Trophoblast cell (in vitro differentiated cells and primary cell): ENCODE results near the gene ADRA2C.

ENCODE experiments used
- DNase-seq, 2 donors: peaks; one replicate each; pipeline ENCODE4 v3.0.0-alpha.2; 2016
- H2AFZ ChIP-seq: 2 replicates; pipeline ENCODE4 v1.6.1; 2013; ENCODE audit warnings: low read length, moderate library complexity, mild to moderate bottlenecking; ENCODE audit not compliant: insufficient read depth, poor library complexity
- H2AK5ac ChIP-seq: 2 replicates; pipeline ENCODE4 v1.6.1; 2013; ENCODE audit warnings: mild to moderate bottlenecking, low read length
- H2BK120ac ChIP-seq: 2 replicates; pipeline ENCODE4 v1.6.1; 2013; ENCODE audit warnings: low read length, mild to moderate bottlenecking, moderate library complexity; ENCODE audit not compliant: insufficient read depth, poor library complexity
- H2BK12ac ChIP-seq: 2 replicates; pipeline ENCODE4 v1.6.1; 2013; ENCODE audit warnings: mild to moderate bottlenecking, low read length, moderate library complexity
- H2BK5ac ChIP-seq: 2 replicates; pipeline ENCODE4 v1.6.1; 2013; ENCODE audit warnings: low read length, low read depth, moderate library complexity, mild to moderate bottlenecking; ENCODE audit not compliant: poor library complexity
- H3K14ac ChIP-seq: 2 replicates; pipeline ENCODE4 v1.6.1; 2013; ENCODE audit warnings: mild to moderate bottlenecking, low read length
- H3K18ac ChIP-seq: 2 replicates; pipeline ENCODE4 v1.6.1; 2013; ENCODE audit warnings: mild to moderate bottlenecking, low read length
- H3K23ac ChIP-seq: 2 replicates; pipeline ENCODE4 v1.6.1; 2013; ENCODE audit warnings: low read length
- H3K27ac ChIP-seq: 2 replicates; pipeline ENCODE4 v1.5.1; 2013; ENCODE audit warnings: low read depth, mild to moderate bottlenecking, inconsistent platforms, low read length, moderate library complexity
- H3K27me3 ChIP-seq: 2 replicates; pipeline ENCODE4 v1.6.1; 2013; ENCODE audit warnings: inconsistent platforms, mild to moderate bottlenecking, low read length, moderate library complexity; ENCODE audit not compliant: insufficient read depth
- H3K36me3 ChIP-seq, 2 experiments: 1 replicate in 1 of 2; 2 replicates in 1 of 2; pipeline ENCODE4 v1.6.1; 2013; ENCODE audit warnings: low read length in 2 of 2, mild to moderate bottlenecking in 2 of 2, moderate library complexity in 1 of 2; ENCODE audit not compliant: insufficient read depth in 2 of 2, control insufficient read depth in 1 of 2
- H3K4ac ChIP-seq: 2 replicates; pipeline ENCODE4 v1.6.1; 2013; ENCODE audit warnings: low read depth, mild to moderate bottlenecking, low read length, moderate library complexity
- H3K4me1 ChIP-seq, 2 experiments: 1 replicate in 1 of 2; 2 replicates in 1 of 2; pipeline ENCODE4 v1.6.1; 2013; ENCODE audit warnings: low read length in 2 of 2, mild to moderate bottlenecking in 2 of 2, moderate library complexity in 1 of 2; ENCODE audit not compliant: insufficient read depth in 2 of 2, control insufficient read depth in 1 of 2
- H3K4me2 ChIP-seq: 2 replicates; pipeline ENCODE4 v1.6.1; 2013; ENCODE audit warnings: inconsistent platforms, mild to moderate bottlenecking, low read length, moderate library complexity
- H3K4me3 ChIP-seq: 2 replicates; pipeline ENCODE4 v1.5.1; 2013; ENCODE audit warnings: mild to moderate bottlenecking, low read depth, low read length, inconsistent platforms
- H3K79me1 ChIP-seq: one replicate; pipeline ENCODE4 v1.6.1; 2013; ENCODE audit warnings: low read length
- H3K79me2 ChIP-seq: 2 replicates; pipeline ENCODE4 v1.6.1; 2013; ENCODE audit warnings: low read length, mild to moderate bottlenecking; ENCODE audit not compliant: control insufficient read depth, insufficient read depth, poor library complexity
- H3K9ac ChIP-seq: 2 replicates; pipeline ENCODE4 v1.6.1; 2013; ENCODE audit warnings: mild to moderate bottlenecking, low read length
- H3K9me3 ChIP-seq: 2 replicates; pipeline ENCODE4 v1.6.1; 2013; ENCODE audit warnings: low read depth, mild to moderate bottlenecking, control low read depth, inconsistent platforms, low read length; ENCODE audit not compliant: insufficient read depth
- H4K12ac ChIP-seq: 2 replicates; pipeline ENCODE4 v1.6.1; 2013; ENCODE audit warnings: low read depth, mild to moderate bottlenecking, low read length, moderate library complexity
- H4K8ac ChIP-seq: 2 replicates; pipeline ENCODE4 v1.6.1; 2013; ENCODE audit warnings: low read depth, mild to moderate bottlenecking, low read length, moderate library complexity
- H4K91ac ChIP-seq: one replicate; pipeline ENCODE4 v1.6.1; 2013; ENCODE audit warnings: low read depth, mild to moderate bottlenecking, low read length, moderate library complexity
- WGBS: extraction: QIAGEN DNeasy Blood & Tissue Kit; methylation state at CpG from one replicate; pipeline ENCODE4 v1.1.7; 2013; ENCODE audit warnings: missing lambda C conversion rate; ENCODE audit not compliant: insufficient read length, insufficient coverage; ENCODE audit errors: extremely low coverage; 5-methylcytosine and 5-hydroxymethylcytosine counted together

Gene ADRA2C

GRCh38 chr4:3741217-3742011, 24.8 kb upstream of the ADRA2C start:
- Histone ChIP-seq H3K36me3 (no peaks in the 10 kb centered on the region), H2BK5ac (no peak overlapping the region), H2BK12ac (no peak overlapping the region), H4K12ac (no peak overlapping the region), H4K8ac (no peak overlapping the region), H2BK120ac (no peak overlapping the region), H3K4me1 (no peaks in the 10 kb centered on the region), H2AFZ (no peak overlapping the region), H3K9me3 (peaks cover 14% of the 10 kb centered on the region), H3K4ac (no peak overlapping the region), H3K9ac (no peak overlapping the region), H3K18ac (no peak overlapping the region), H3K27ac (no peak overlapping the region), H4K91ac (no peak overlapping the region), H3K4me3 (no peak overlapping the region), H3K27me3 (peaks cover 5% of the 10 kb centered on the region), H3K79me1 (no peaks in the 10 kb centered on the region), H3K79me2 (no peaks in the 10 kb centered on the region), H3K4me2 (no peak overlapping the region), H3K14ac (no peak overlapping the region), H3K23ac (no peak overlapping the region), H2AK5ac (no peak overlapping the region)
- WGBS: no CpG with 5 or more reads among the region's 19 CpGs
- DNase-seq: no peak

- Histone ChIP-seq H3K4ac (no peak overlapping the region), H3K9me3 (peaks cover 14% of the 10 kb centered on the region), H2AFZ (no peak overlapping the region), H3K4me2 (no peak overlapping the region), H4K8ac (no peak overlapping the region), H3K27me3 (peaks cover 2% of the 10 kb centered on the region), H3K9ac (no peak overlapping the region), H2BK120ac (no peak overlapping the region), H3K4me3 (no peak overlapping the region), H3K36me3 (no peaks in the 10 kb centered on the region), H3K79me2 (no peaks in the 10 kb centered on the region), H3K4me1 (no peaks in the 10 kb centered on the region), H3K18ac (no peak overlapping the region), H2BK5ac (no peak overlapping the region), H4K91ac (no peak overlapping the region), H3K14ac (no peak overlapping the region), H4K12ac (no peak overlapping the region), H2BK12ac (no peak overlapping the region), H3K79me1 (no peaks in the 10 kb centered on the region), H3K23ac (no peak overlapping the region), H3K27ac (no peak overlapping the region), H2AK5ac (no peak overlapping the region)
- WGBS: no CpG with 5 or more reads among the region's 3 CpGs
- DNase-seq: no peak
Observed at GRCh38 chr4:3742610-3743009, 23.6 kb upstream of the ADRA2C start.

GRCh38 chr4:3744232-3744631, 22.0 kb upstream of the ADRA2C start:
- no CpG with 5 or more reads among the region's 22 CpGs for WGBS
- no peaks in the 10 kb centered on the region for H3K79me2 ChIP-seq
- H3K18ac ChIP-seq: no peak overlapping the region
- no peaks in the 10 kb centered on the region for H3K36me3 ChIP-seq
- H3K4ac ChIP-seq: no peak overlapping the region
- no peak overlapping the region for H3K4me3 ChIP-seq
- no peaks in the 10 kb centered on the region for H3K79me1 ChIP-seq
- no peak overlapping the region for H3K23ac ChIP-seq
- no peaks in the 10 kb centered on the region for H3K4me1 ChIP-seq
- no peak overlapping the region for H2BK120ac ChIP-seq
- H3K4me2 ChIP-seq: no peak overlapping the region
- H3K9ac ChIP-seq: no peak overlapping the region
- H3K9me3 ChIP-seq: peaks cover 14% of the 10 kb centered on the region
- H2AK5ac ChIP-seq: no peak overlapping the region
- no peak overlapping the region for H4K12ac ChIP-seq
- no peak overlapping the region for H3K14ac ChIP-seq
- no peak for DNase-seq
- no peak overlapping the region for H2BK5ac ChIP-seq
- no peak overlapping the region for H2AFZ ChIP-seq
- H4K91ac ChIP-seq: no peak overlapping the region
- H2BK12ac ChIP-seq: no peak overlapping the region
- no peak overlapping the region for H3K27ac ChIP-seq
- H4K8ac ChIP-seq: no peak overlapping the region
- H3K27me3 ChIP-seq: peaks cover 2% of the 10 kb centered on the region

- Histone ChIP-seq H3K23ac (no peak overlapping the region), H3K4ac (no peak overlapping the region), H2AFZ (no peak overlapping the region), H4K8ac (no peak overlapping the region), H4K12ac (no peak overlapping the region), H3K4me2 (no peak overlapping the region), H3K9ac (no peak overlapping the region), H4K91ac (no peak overlapping the region), H3K79me1 (no peaks in the 10 kb centered on the region), H3K79me2 (no peaks in the 10 kb centered on the region), H2BK5ac (no peak overlapping the region), H3K4me3 (no peak overlapping the region), H3K4me1 (no peaks in the 10 kb centered on the region), H3K14ac (no peak overlapping the region), H3K18ac (no peak overlapping the region), H3K9me3 (peaks cover 14% of the 10 kb centered on the region), H3K36me3 (no peaks in the 10 kb centered on the region), H2BK120ac (no peak overlapping the region), H3K27ac (no peak overlapping the region), H2BK12ac (no peak overlapping the region), H2AK5ac (no peak overlapping the region), H3K27me3 (peaks cover 2% of the 10 kb centered on the region)
- no CpG with 5 or more reads among the region's 14 CpGs for WGBS
- no peak for DNase-seq
Observed at GRCh38 chr4:3744901-3745300, 21.3 kb upstream of the ADRA2C start.
